HEK293 (cell line): ENCODE measurements around the gene MN1.

ENCODE experiments used
- CTCF ChIA-PET: fragments of 350-600 bp; formaldehyde crosslinking; extraction: SDS; loops from one replicate; lab custom pipeline; 2021; ENCODE audit warnings: antibody characterized with exemption; lab: Yijun Ruan, JAX
- POLR2A ChIA-PET: fragments of 300-600 bp; formaldehyde crosslinking; extraction: SDS; loops from one replicate; lab custom pipeline; 2020; ENCODE audit warnings: antibody characterized with exemption, inconsistent platforms; lab: Yijun Ruan, JAX
- H3K27ac ChIP-seq: fragments of 200-500 bp; sonication (Bioruptor generic); 2 replicates; pipeline ENCODE4 v1.5.1; 2014; ENCODE audit warnings: low read depth, low read length, control low read depth, inconsistent platforms; ENCODE audit errors: extremely low read depth
- H3K36me3 ChIP-seq, 2 experiments: fragments of 200-500 bp in 1 of 2; sonication (Bioruptor generic) in 1 of 2; 1 replicate in 1 of 2; 2 replicates in 1 of 2; pipeline ENCODE4 v1.5.1; 2014 to 2017; ENCODE audit warnings: inconsistent platforms in 2 of 2, low read length in 2 of 2; ENCODE audit not compliant: control insufficient read depth in 2 of 2, insufficient read depth in 1 of 2
- H3K4me1 ChIP-seq: fragments of 200-500 bp; sonication (Bioruptor generic); 2 replicates; pipeline ENCODE4 v1.5.1; 2014; ENCODE audit warnings: mild to moderate bottlenecking, low read length, inconsistent platforms; ENCODE audit not compliant: control insufficient read depth, insufficient read depth
- H3K4me3 ChIP-seq: 2 replicates; pipeline ENCODE4 v1.5.1; 2011; ENCODE audit warnings: low read depth, mild to moderate bottlenecking, control low read depth, low read length, moderate library complexity
- H3K9me3 ChIP-seq: fragments of 200-500 bp; sonication (Bioruptor generic); 2 replicates; pipeline ENCODE4 v1.5.1; 2014; ENCODE audit warnings: low read depth, low read length, inconsistent platforms; ENCODE audit not compliant: control insufficient read depth, insufficient read depth
- CTCF ChIP-seq: fragments of 450-650 bp; formaldehyde crosslinking; IDR thresholded peaks from 2 replicates; pipeline ENCODE4 v1.5.1; 2016; ENCODE audit warnings: missing biosample characterization, missing genetic modification characterization
- HOXA7 ChIP-seq: sonication (generic); formaldehyde crosslinking; IDR thresholded peaks from 2 replicates; pipeline ENCODE4 v1.8.1; 2022; ENCODE audit warnings: missing genetic modification reagents, borderline replicate concordance
- IKZF3 ChIP-seq: fragments of 450-650 bp; IDR thresholded peaks from 2 replicates; pipeline ENCODE4 v1.5.0; 2018; ENCODE audit warnings: missing biosample characterization, mild to moderate bottlenecking, missing genetic modification characterization, moderate library complexity
- KLF7 ChIP-seq: fragments of 450-650 bp; formaldehyde crosslinking; IDR thresholded peaks from 2 replicates; pipeline ENCODE4 v1.5.1; 2016; ENCODE audit warnings: missing biosample characterization, missing genetic modification characterization, borderline replicate concordance
- PRDM1 ChIP-seq: fragments of 450-650 bp; formaldehyde crosslinking; IDR thresholded peaks from 2 replicates; pipeline ENCODE4; 2016; ENCODE audit warnings: missing biosample characterization, missing genetic modification characterization
- SP7 ChIP-seq: fragments of 450-650 bp; formaldehyde crosslinking; IDR thresholded peaks from 2 replicates; pipeline ENCODE4 v1.5.1; 2016; ENCODE audit warnings: missing biosample characterization, missing genetic modification characterization
- ZBTB49 ChIP-seq: fragments of 450-650 bp; formaldehyde crosslinking; IDR thresholded peaks from 2 replicates; pipeline ENCODE4 v1.5.1; 2016; ENCODE audit warnings: missing biosample characterization, missing genetic modification characterization, low read depth
- ZBTB7A ChIP-seq: fragments of 450-650 bp; formaldehyde crosslinking; IDR thresholded peaks from 2 replicates; pipeline ENCODE4 v1.5.1; 2016; ENCODE audit warnings: low read depth, missing biosample characterization, missing genetic modification characterization
- ZBTB8A ChIP-seq: fragments of 450-650 bp; formaldehyde crosslinking; IDR thresholded peaks from 2 replicates; pipeline ENCODE4 v1.5.1; 2016; ENCODE audit warnings: missing biosample characterization, missing genetic modification characterization
- ZFP41 ChIP-seq: fragments of 450-650 bp; formaldehyde crosslinking; IDR thresholded peaks from 2 replicates; pipeline ENCODE4 v1.5.1; 2016; ENCODE audit warnings: missing biosample characterization, missing genetic modification characterization, borderline replicate concordance
- ZNF10 ChIP-seq: fragments of 450-650 bp; formaldehyde crosslinking; IDR thresholded peaks from 2 replicates; pipeline ENCODE4 v1.5.1; 2017; ENCODE audit warnings: missing biosample characterization, missing genetic modification characterization
- ZNF121 ChIP-seq: fragments of 450-650 bp; formaldehyde crosslinking; IDR thresholded peaks from 2 replicates; pipeline ENCODE4 v1.5.1; 2016; ENCODE audit warnings: missing biosample characterization, missing genetic modification characterization
- ZNF138 ChIP-seq: fragments of 450-650 bp; formaldehyde crosslinking; IDR thresholded peaks from 2 replicates; pipeline ENCODE4 v1.5.1; 2016; ENCODE audit warnings: missing biosample characterization, missing genetic modification characterization, borderline replicate concordance
- ZNF146 ChIP-seq: fragments of 450-650 bp; formaldehyde crosslinking; IDR thresholded peaks from 2 replicates; pipeline ENCODE4 v1.5.1; 2016; ENCODE audit warnings: missing biosample characterization, missing genetic modification characterization
- ZNF157 ChIP-seq: fragments of 450-650 bp; formaldehyde crosslinking; IDR thresholded peaks from 2 replicates; pipeline ENCODE4 v1.5.1; 2016; ENCODE audit warnings: missing biosample characterization, missing genetic modification characterization
- ZNF221 ChIP-seq: fragments of 450-650 bp; formaldehyde crosslinking; IDR thresholded peaks from 2 replicates; pipeline ENCODE4 v1.5.1; 2017; ENCODE audit warnings: missing biosample characterization, missing genetic modification characterization, borderline replicate concordance
- ZNF248 ChIP-seq: fragments of 450-650 bp; formaldehyde crosslinking; IDR thresholded peaks from 2 replicates; pipeline ENCODE4 v1.5.1; 2017; ENCODE audit warnings: missing biosample characterization, missing genetic modification characterization
- ZNF266 ChIP-seq: fragments of 450-650 bp; formaldehyde crosslinking; IDR thresholded peaks from 2 replicates; pipeline ENCODE4 v1.5.1; 2016; ENCODE audit warnings: missing biosample characterization, missing genetic modification characterization, low read depth
- ZNF341 ChIP-seq: fragments of 450-650 bp; formaldehyde crosslinking; IDR thresholded peaks from 2 replicates; pipeline ENCODE4; 2016; ENCODE audit warnings: low read depth, missing biosample characterization, missing genetic modification characterization
- ZNF416 ChIP-seq: fragments of 450-650 bp; formaldehyde crosslinking; IDR thresholded peaks from 2 replicates; pipeline ENCODE4 v1.5.1; 2016; ENCODE audit warnings: missing biosample characterization, missing genetic modification characterization
- ZNF513 ChIP-seq: fragments of 450-650 bp; IDR thresholded peaks from 2 replicates; pipeline ENCODE4 v1.5.1; 2018; ENCODE audit warnings: missing biosample characterization, missing genetic modification characterization
- ZNF585B ChIP-seq: fragments of 450-650 bp; formaldehyde crosslinking; IDR thresholded peaks from 2 replicates; pipeline ENCODE4 v1.5.1; 2016; ENCODE audit warnings: missing biosample characterization, missing genetic modification characterization
- ZNF596 ChIP-seq: fragments of 450-650 bp; IDR thresholded peaks from 2 replicates; pipeline ENCODE4 v1.5.0; 2018; ENCODE audit warnings: missing biosample characterization, mild to moderate bottlenecking, missing genetic modification characterization, moderate library complexity
- ZNF621 ChIP-seq: fragments of 450-650 bp; formaldehyde crosslinking; IDR thresholded peaks from 2 replicates; pipeline ENCODE4 v1.5.1; 2017; ENCODE audit warnings: missing biosample characterization, missing genetic modification characterization
- ZNF677 ChIP-seq: fragments of 450-650 bp; IDR thresholded peaks from 2 replicates; pipeline ENCODE4 v1.5.0; 2018; ENCODE audit warnings: missing biosample characterization, mild to moderate bottlenecking, missing genetic modification characterization, moderate library complexity
- ZNF843 ChIP-seq: fragments of 450-650 bp; formaldehyde crosslinking; IDR thresholded peaks from 2 replicates; pipeline ENCODE4 v1.5.1; 2016; ENCODE audit warnings: missing biosample characterization, missing genetic modification characterization
- ZSCAN23 ChIP-seq: fragments of 450-650 bp; formaldehyde crosslinking; IDR thresholded peaks from 2 replicates; pipeline ENCODE4 v1.5.1; 2016; ENCODE audit warnings: missing biosample characterization, missing genetic modification characterization
- ZSCAN5A ChIP-seq: fragments of 450-650 bp; formaldehyde crosslinking; IDR thresholded peaks from 2 replicates; pipeline ENCODE4 v1.5.1; 2016; ENCODE audit warnings: missing biosample characterization, missing genetic modification characterization

The MN1 gene

GRCh38 chr22:27764722-27765236, 36.8 kb downstream of the MN1 start:
- H3K36me3 ChIP-seq = peaks cover 0 to 11% of the 10 kb centered on the region in 2 experiments; a peak in 1 of 3 replicates
- no peak overlapping the region for H3K27ac ChIP-seq
- H3K4me3 ChIP-seq = no peak overlapping the region
- ChIA-PET CTCF (no interaction called here), POLR2A (no interaction called here)
- no peaks in the 10 kb centered on the region for H3K4me1 ChIP-seq
- H3K9me3 ChIP-seq = no peaks in the 10 kb centered on the region
- TF ChIP-seq ZNF416 = peak; percentile 55; the same call in 1 of the 2 replicates
- no peak for TF ChIP-seq ZSCAN5A (tag by site-specific recombination)

GRCh38 chr22:27761665-27762064, 39.9 kb downstream of the MN1 start:
- Histone ChIP-seq H3K27ac (no peak overlapping the region), H3K9me3 (no peaks in the 10 kb centered on the region), H3K4me1 (no peaks in the 10 kb centered on the region), H3K4me3 (no peak overlapping the region), H3K36me3 (peaks cover 0 to 11% of the 10 kb centered on the region in 2 experiments; a peak in 1 of 3 replicates)
- CTCF ChIA-PET = interaction anchor here (0.5 kb wide), 1 partner anchor 1006 kb away, joined by 3 read pairs; no protein-coding TSS in a partner anchor
- POLR2A ChIA-PET = no interaction called here
- no peak for TF ChIP-seq ZNF585B (tag by site-specific recombination)
- no peak for TF ChIP-seq ZNF248 (tag by site-specific recombination)
- no peak for TF ChIP-seq HOXA7
- no peak for TF ChIP-seq ZNF621 (tag by site-specific recombination)
- TF ChIP-seq SP7 (tag by site-specific recombination) = no peak
- TF ChIP-seq ZNF513 (tag by site-specific recombination) = no peak
- TF ChIP-seq ZNF341 (tag by site-specific recombination) = no peak
- TF ChIP-seq ZNF121 (tag by site-specific recombination) = no peak
- no peak for TF ChIP-seq ZBTB8A (tag by site-specific recombination)
- TF ChIP-seq ZNF146 (tag by site-specific recombination) = no peak
- no peak for TF ChIP-seq ZSCAN23
- no peak for TF ChIP-seq ZNF10
- TF ChIP-seq CTCF (tag by site-specific recombination) = no peak
- no peak for TF ChIP-seq ZNF677 (tag by site-specific recombination)
- no peak for TF ChIP-seq KLF7 (tag by site-specific recombination)

- H3K36me3 ChIP-seq = peaks cover 0 to 10% of the 10 kb centered on the region in 2 experiments; a peak in 1 of 3 replicates
- POLR2A ChIA-PET = no interaction called here
- CTCF ChIA-PET = no interaction called here
- no peaks in the 10 kb centered on the region for H3K9me3 ChIP-seq
- H3K4me1 ChIP-seq = no peaks in the 10 kb centered on the region
- no peak overlapping the region for H3K4me3 ChIP-seq
- no peak overlapping the region for H3K27ac ChIP-seq
- TF ChIP-seq ZNF596 (tag by site-specific recombination) (peak; percentile 92), IKZF3 (tag by site-specific recombination) (no peak), ZFP41 (tag by site-specific recombination) (no peak), ZNF138 (tag by site-specific recombination) (no peak), PRDM1 (tag by site-specific recombination) (peak; percentile 74), ZNF843 (tag by site-specific recombination) (no peak), ZNF221 (tag by site-specific recombination) (no peak), ZBTB7A (tag by site-specific recombination) (no peak), ZBTB49 (tag by site-specific recombination) (no peak), ZNF157 (tag by site-specific recombination) (no peak), ZNF266 (no peak)
Observed at GRCh38 chr22:27761000-27761399, 40.6 kb downstream of the MN1 start.
